NCI-H446 treated with DMSO at 0.1 percent for 48 hours (cell line): ENCODE measurements around the gene TMCC2.
A peak's percentile ranks its signal among the peaks of the same experiment; 100 is the strongest.

Experiments used
- DNase-seq: peaks from one replicate; lab custom pipeline; 2025; lab: John Stamatoyannopoulos, UW

The TMCC2 gene

GRCh38 chr1:205240118-205240517 lies 12.4 kb downstream of the TMCC2 start:
- DNase-seq = no peak

- DNase-seq = no peak
These were observed 12.8 kb downstream of the TMCC2 start for GRCh38 chr1:205240569-205240968.

GRCh38 chr1:205241366-205242030 lies 13.8 kb downstream of the TMCC2 start:
- DNase-seq = no peak

- DNase-seq = no peak
These were observed 15.8 kb downstream of the TMCC2 start for GRCh38 chr1:205243350-205244191.

- no peak for DNase-seq
These were observed 16.6 kb downstream of the TMCC2 start for GRCh38 chr1:205244384-205244783.

GRCh38 chr1:205245096-205245495 lies 17.4 kb downstream of the TMCC2 start:
- DNase-seq = no peak

GRCh38 chr1:205246351-205247119 lies 18.8 kb downstream of the TMCC2 start:
- no peak for DNase-seq

- DNase-seq = no peak
These were observed 19.6 kb downstream of the TMCC2 start for GRCh38 chr1:205247130-205247921.

- DNase-seq = no peak
These were observed 21.3 kb downstream of the TMCC2 start for GRCh38 chr1:205248793-205249601.

GRCh38 chr1:205249651-205250050 lies 21.9 kb downstream of the TMCC2 start:
- DNase-seq = no peak

- DNase-seq = no peak
These were observed 23.0 kb downstream of the TMCC2 start for GRCh38 chr1:205250699-205251098.

GRCh38 chr1:205251576-205251975 lies 23.8 kb downstream of the TMCC2 start:
- DNase-seq = no peak

- DNase-seq = peak; percentile 77
These were observed 28.4 kb downstream of the TMCC2 start for GRCh38 chr1:205255941-205256780.

GRCh38 chr1:205256951-205257625 lies 29.3 kb downstream of the TMCC2 start:
- no peak for DNase-seq

- no peak for DNase-seq
These were observed 30.0 kb downstream of the TMCC2 start for GRCh38 chr1:205257735-205258134.

- DNase-seq = no peak
These were observed 30.5 kb downstream of the TMCC2 start for GRCh38 chr1:205258261-205258691.

- DNase-seq = no peak
These were observed 31.0 kb downstream of the TMCC2 start for GRCh38 chr1:205258719-205259118.

GRCh38 chr1:205259324-205259832 lies 31.6 kb downstream of the TMCC2 start:
- no peak for DNase-seq

GRCh38 chr1:205259998-205260397 lies 32.3 kb downstream of the TMCC2 start:
- DNase-seq = no peak
